SU-DHL-6 (cell line): ENCODE measurements around the gene CSF3R.

ENCODE experiments used
- CTCF ChIP-seq: fragments of 200-600 bp; sonication (generic); IDR thresholded peaks from one replicate; pipeline ENCODE4 v1.5.1; 2017; ENCODE audit warnings: antibody characterized with exemption, mild to moderate bottlenecking, low read length, moderate library complexity; ENCODE audit not compliant: insufficient read depth, poor library complexity, severe bottlenecking
- EZH2phosphoT487 ChIP-seq: fragments of 200-600 bp; sonication (generic), shearing (Covaris generic); conservative IDR thresholded peaks from 2 replicates; pipeline ENCODE4 v1.6.1; 2018; ENCODE audit warnings: mild to moderate bottlenecking, antibody characterized with exemption, low read length, moderate library complexity, mixed read lengths

- no peak for TF ChIP-seq CTCF
- TF ChIP-seq EZH2phosphoT487: no peak
These were observed 25.5 kb upstream of the CSF3R start for GRCh38 chr1:36508257-36508656.
